Right lobe of liver (tissue), 4 donors: ENCODE measurements around the gene MUSTN1.
A peak's percentile ranks its signal among the peaks of the same experiment; 100 is the strongest.

Source experiments
- CTCF ChIP-seq, 4 donors: fragments of 200-600 bp in 3 of 4; fragments of 450-650 bp in 1 of 4; IDR thresholded peaks; one replicate each; pipeline versions ENCODE4 v1.5.1 to v1.8.0; 2016 to 2022; ENCODE audit warnings: antibody characterized with exemption in 4 of 4, mild to moderate bottlenecking in 2 of 4
- POLR2A ChIP-seq: fragments of 450-650 bp; IDR thresholded peaks from one replicate; pipeline ENCODE4 v1.6.1; 2017; ENCODE audit warnings: antibody characterized with exemption, mild to moderate bottlenecking
- donor health status: DM: no; HTN: no; CAD: no.
- donor health status: DM: no; HTN: no; CAD: no.
- donor health status: DM: no; HTN: yes; CAD: no.

- TF ChIP-seq CTCF (IDR thresholded peaks at IDR 0.05) (no peak), POLR2A (peak; percentile 18)
These were observed 17.0 kb downstream of the MUSTN1 start for GRCh38 chr3:52817860-52818259.
